ENCODE measurements around the gene ASPSCR1. TPM values are rescaled to one million over a fixed set of nuclear protein-coding genes. Genes with fewer than 3 reads are reported as not detected.
A peak's percentile ranks its signal among the peaks of the same experiment; 100 is the strongest.

Gene ASPSCR1
- total and polyA plus RNA-seq, 2 of the 13 experiments (the other 11 are each of a cell fraction or from before 2014, with no cell fraction given) = 274 to 314 TPM

DNA sequence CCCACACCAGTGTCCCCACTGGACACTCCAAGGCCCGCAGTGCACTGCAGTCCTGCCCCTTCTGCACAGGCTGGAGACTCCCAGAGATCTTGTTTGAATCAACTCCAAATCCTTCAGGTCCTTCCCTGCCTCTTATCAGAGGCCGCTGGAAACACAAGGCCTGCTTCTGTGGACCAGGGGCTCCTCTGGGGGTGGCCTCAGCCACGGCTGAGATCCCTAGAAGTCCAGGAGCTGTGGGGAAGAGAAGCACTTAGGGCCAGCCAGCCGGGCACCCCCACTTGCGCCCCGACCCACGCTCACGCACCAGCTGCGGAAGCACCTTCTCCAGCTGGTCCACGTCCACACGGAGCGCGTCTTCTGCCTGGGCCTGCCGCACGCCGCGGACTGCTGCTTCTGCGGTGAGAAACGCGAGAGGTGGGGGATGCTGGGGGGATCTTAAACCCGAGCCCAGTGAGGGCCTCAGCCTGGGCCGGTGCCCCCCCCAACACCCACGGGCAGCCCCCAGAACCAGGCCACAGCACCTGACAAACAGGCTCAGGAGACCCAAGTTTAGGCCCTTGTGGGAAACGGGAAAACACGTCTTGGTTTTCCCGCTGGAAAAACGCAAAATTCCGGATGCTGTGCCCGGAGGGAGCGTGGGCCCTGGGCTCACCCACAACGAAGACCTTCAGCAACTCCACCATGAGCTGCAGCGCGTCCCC is 41.7 kb downstream of the ASPSCR1 start (continued):
- TF ChIP-seq TP53 (CRISPR knock-in tag; conservative IDR thresholded peaks at IDR 0.05) (no peak), ZNF274 (CRISPR knock-in tag; IDR thresholded peaks at IDR 0.05) (peak; percentile 49; the same call in 1 of the 2 replicates), U2AF2 (IDR thresholded peaks at IDR 0.05; ENCODE audit: low read depth, low read length) (peak; percentile 63; the same call in 1 of the 2 replicates), ZNF232 (CRISPR knock-in tag; IDR thresholded peaks at IDR 0.05; ENCODE audit: borderline replicate concordance) (peak; percentile 62; the same call in 1 of the 2 replicates), POLR2AphosphoS5 (IDR thresholded peaks at IDR 0.05; ENCODE audit: low read depth, low read length) (no peak; the same call in none of the 2 replicates)

- no TSS peak for BruUV-seq (replicated peaks)
- Histone ChIP-seq H3K4me1 (ENCODE audit: insufficient read depth, low read length) (peaks cover 82% of the 10 kb centered on the region), H3K79me2 (ENCODE audit: insufficient read depth, low read length) (peaks cover 41% of the 10 kb centered on the region), H2AFZ (ENCODE audit: low read length) (no peak overlapping the region), H4K20me1 (ENCODE audit: insufficient read depth, low read length) (no peaks in the 10 kb centered on the region; the same call in 1 of the 2 replicates), H3K27ac (ENCODE audit: extremely low read length, insufficient read depth, low read length) (peak overlapping the region; percentile 39), H3K4me3 (replicated peaks in 1 of 3; ENCODE audit: insufficient read depth in 1 of 3, low read depth in 2 of 3, low read length in 3 of 3) (peak overlapping the region in 1 of 3 experiments; percentile 90; a peak in 1 of 6 replicates), H3K27me3 (ENCODE audit: control insufficient read depth in 1 of 2, insufficient read depth in 2 of 2, low read length in 2 of 2) (no peaks in the 10 kb centered on the region; a peak in 1 of 5 replicates), H3K36me3 (replicated peaks in 1 of 2; ENCODE audit: control insufficient read depth in 1 of 2, insufficient read depth in 2 of 2, low read length in 2 of 2) (peaks cover 4 to 11% of the 10 kb centered on the region in 2 experiments; a peak in 3 of 5 replicates), H3K9ac (ENCODE audit: insufficient read depth, low read depth, low read length) (peak overlapping the region; percentile 44), H3K4me2 (ENCODE audit: low read depth, low read length) (peak overlapping the region; percentile 95), H3K9me3 (ENCODE audit: low read length) (no peaks in the 10 kb centered on the region)
- ATAC-seq (peak; percentile 20), FAIRE-seq (peak; percentile 67), DNase-seq (ENCODE audit: low spot score) (peak; percentile 77)
- 65% methylated on average over 29 of the region's 34 CpGs for WGBS (ENCODE audit: low lambda C conversion rate)
- ChIA-PET CTCF (ENCODE audit: low intra/inter-chr PET ratio, low total read pairs) (interaction anchor here (0.6 to 6.8 kb wide), 7 partner anchors 19 to 150 kb away, joined by 3 to 181 read pairs (median 6); partner anchors contain the start of genes ASPSCR1 and NOTUM), POLR2A (interaction anchor here (0.6 to 14.1 kb wide), 21 partner anchors 9 to 293 kb away, joined by 3 to 470 read pairs (median 8); partner anchors contain the start of genes ASPSCR1, DCXR, FASN and MAFG)
- intact Hi-C loops (cut with micrococcal nuclease; ENCODE audit: unreplicated experiment) = loop anchor here (5.0 kb wide), 2 partner anchors 132 to 153 kb away; no protein-coding TSS in a partner anchor
- in situ Hi-C loops (cut with HindIII; ENCODE audit: extremely low pct_ligation_motif_present, low pct_unique_long_range_greater_than_20kb) = loop anchor here (5.0 kb wide), 1 partner anchor 63 kb away; no protein-coding TSS in a partner anchor
- TF ChIP-seq ZNF572 (CRISPR knock-in tag; IDR thresholded peaks at IDR 0.05) = 0 out of 2 replicates have a peak, but pooled peaks have one; percentile 10
- 0 out of 2 replicates have a peak, but pooled peaks have one; percentile 29 for TF ChIP-seq ISL2 (CRISPR knock-in tag; IDR thresholded peaks at IDR 0.05)
- TF ChIP-seq PRMT3 (CRISPR knock-in tag; IDR thresholded peaks at IDR 0.05; ENCODE audit: borderline replicate concordance, low read depth) = 0 out of 2 replicates have a peak, but pooled peaks have one; percentile 12
- TF ChIP-seq, protein P1, sequence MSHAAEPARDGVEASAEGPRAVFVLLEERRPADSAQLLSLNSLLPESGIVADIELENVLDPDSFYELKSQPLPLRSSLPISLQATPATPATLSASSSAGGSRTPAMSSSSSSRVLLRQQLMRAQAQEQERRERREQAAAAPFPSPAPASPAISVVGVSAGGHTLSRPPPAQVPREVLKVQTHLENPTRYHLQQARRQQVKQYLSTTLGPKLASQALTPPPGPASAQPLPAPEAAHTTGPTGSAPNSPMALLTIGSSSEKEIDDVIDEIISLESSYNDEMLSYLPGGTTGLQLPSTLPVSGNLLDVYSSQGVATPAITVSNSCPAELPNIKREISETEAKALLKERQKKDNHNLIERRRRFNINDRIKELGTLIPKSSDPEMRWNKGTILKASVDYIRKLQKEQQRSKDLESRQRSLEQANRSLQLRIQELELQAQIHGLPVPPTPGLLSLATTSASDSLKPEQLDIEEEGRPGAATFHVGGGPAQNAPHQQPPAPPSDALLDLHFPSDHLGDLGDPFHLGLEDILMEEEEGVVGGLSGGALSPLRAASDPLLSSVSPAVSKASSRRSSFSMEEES (CRISPR knock-in tag; IDR thresholded peaks at IDR 0.05) = peak; percentile 31
Observed at GRCh38 chr17:82019690-82020571, 42.5 kb downstream of the ASPSCR1 start.
